Hematopoietic multipotent progenitor cell treated with erythropoietin and hydrocortisone succinate and interleukin-3 and kit ligand, for 17 days (in vitro differentiated cells): ENCODE data around the gene CEP192.
"Not testable (repeated sequence)": the region's sequence is repeated elsewhere in the genome, so short reads cannot be mapped to it uniquely, and the experiment has no call there.

ENCODE experiments used
- DNase-seq: peaks from one replicate; pipeline ENCODE4 v3.0.0-alpha.2; 2015; ENCODE audit warnings: low spot score

CEP192 gene

GRCh38 chr18:12990123-12990475 lies 1.1 kb upstream of the CEP192 start:
- DNase-seq, result no peak

DNA sequence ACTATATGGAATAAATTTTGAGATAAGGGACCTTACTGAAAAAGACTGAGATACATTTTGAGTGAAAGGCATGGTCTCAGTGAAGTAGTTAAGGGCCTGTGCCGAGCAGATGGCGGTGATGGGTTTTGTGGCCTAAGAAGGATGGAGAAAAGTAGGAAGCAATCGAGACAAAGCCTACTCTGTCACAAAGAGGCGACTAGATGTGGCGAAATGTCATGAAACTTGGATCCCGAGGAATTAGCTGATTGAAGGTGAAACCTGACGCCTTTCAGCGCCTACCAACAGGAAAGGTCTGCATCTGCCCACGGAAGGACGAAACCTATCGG lies 558 bp upstream of the CEP192 start:
- no peak for DNase-seq

GRCh38 chr18:12991821-12992179 lies 638 bp downstream of the CEP192 start:
- DNase-seq, result no peak

DNA sequence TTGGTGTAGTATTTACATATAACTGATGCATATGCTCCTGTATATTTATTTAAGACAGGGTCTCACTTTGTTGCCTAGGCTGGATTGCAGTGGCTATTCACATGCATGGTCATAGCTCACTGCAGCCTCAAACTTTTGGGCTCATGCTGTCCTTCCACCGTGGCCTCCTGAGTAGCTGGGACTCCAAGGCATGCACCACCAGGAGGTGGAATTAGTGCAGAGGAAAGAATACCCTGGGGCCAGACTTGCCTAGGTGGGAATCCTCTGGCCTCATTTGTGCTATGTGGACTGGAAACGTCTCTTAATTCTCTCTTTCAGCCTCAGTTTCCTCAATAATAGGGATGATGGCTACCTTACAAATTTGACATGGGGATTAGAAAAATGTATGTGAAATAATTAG lies 2.3 kb downstream of the CEP192 start:
- DNase-seq, result no peak

DNA sequence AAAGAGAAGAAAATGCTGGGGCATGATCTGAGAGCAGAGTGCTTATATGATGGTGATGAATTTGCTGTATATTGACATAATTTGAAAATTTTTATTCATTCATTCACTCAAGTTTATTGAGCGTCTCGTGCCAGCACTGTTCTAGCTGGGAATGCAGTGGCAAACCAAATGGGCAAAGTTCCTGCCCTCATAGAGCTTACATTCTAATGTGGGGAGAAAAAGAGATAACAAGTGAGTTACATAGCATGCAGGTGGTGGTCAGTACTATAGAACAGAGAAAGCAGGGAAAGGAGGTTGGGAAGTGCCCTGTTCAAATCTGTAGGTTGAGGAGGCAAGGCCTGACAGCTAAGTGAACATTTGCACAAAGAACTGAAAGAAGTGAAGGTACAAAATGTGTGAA lies 4.3 kb downstream of the CEP192 start:
- no peak for DNase-seq

GRCh38 chr18:12995952-12996477 lies 4.9 kb downstream of the CEP192 start:
- DNase-seq, result no peak

GRCh38 chr18:12996661-12997292 lies 5.6 kb downstream of the CEP192 start:
- no peak for DNase-seq

- not testable (repeated sequence) for DNase-seq
Observed at GRCh38 chr18:12997330-12997729, 6.2 kb downstream of the CEP192 start.

DNA sequence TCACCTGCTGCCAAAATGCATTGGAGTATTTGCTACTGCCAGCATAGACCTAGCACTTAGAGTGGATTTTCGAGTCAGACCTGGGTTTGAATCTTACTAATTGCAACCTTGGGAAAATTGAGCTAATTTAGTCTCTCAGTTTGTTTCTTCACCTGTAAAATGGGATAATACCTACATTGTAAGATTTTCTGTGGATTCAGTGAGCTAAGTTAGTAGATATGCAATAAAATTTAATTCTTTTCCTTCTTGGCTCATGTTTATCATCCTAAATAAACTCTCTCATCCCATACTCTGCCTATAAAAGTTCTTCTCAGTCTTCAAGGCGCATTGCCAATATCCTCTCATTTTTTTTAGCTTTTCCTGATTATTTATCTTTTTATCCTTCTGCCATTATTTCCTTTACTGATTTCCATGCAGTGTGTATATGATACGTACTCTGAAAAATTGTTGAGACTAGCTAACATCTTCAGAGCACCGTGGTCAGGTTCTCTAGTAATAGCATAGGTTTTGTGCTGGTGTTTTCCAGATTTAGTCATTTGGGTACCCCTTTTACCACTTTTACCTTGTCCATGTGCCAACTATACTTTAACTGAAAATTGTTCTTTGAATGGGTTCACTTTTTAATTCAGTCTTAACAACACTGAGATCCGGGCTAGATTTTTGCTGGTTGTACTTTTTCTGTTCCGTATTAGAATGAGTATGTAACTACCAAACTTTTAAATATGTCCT lies 7.3 kb downstream of the CEP192 start:
- DNase-seq, result no peak

DNA sequence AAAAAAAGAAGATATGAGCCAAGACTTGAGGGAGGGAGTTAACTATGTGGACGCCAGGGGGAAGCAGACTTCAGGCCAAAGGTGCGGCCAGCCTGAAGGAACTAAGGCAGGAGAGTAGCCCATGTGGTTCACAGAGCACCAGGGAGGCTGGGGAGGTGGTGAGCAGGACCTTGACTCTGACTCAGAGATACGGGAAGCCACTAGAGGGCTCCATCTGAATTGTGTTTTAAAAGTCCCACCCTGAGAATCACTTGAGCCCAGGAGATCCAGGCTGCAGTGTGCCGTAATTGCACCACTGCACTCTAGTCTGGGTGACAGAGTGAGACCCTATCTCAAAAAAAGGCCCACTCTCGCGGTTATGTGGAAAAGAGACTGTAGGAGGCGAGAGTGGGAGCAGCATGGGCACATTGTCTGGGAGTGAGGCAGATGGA lies 12.3 kb downstream of the CEP192 start:
- DNase-seq, result peak; percentile 65

DNA sequence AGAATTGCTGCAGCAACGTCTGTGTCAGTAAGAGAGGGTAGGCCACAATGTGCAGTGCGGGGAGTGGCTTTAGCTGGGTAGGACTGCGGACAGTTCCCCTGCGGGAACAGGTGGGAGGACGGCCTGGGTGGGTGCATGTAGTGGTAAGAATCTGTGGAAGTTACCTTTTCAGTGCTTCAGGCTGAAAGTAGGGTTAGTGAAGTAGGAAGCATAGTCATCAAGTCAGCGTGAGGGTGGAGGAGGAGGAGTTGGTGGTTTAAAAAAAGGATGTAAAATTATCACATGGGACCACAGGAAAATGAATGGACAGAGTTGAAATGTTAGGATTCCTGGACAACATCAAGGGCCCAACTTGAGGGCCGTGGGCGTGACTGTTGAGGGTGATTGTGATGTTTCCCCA lies 13.2 kb downstream of the CEP192 start:
- no peak for DNase-seq

- no peak for DNase-seq
Observed at GRCh38 chr18:13005289-13005688, 14.1 kb downstream of the CEP192 start.

GRCh38 chr18:13006531-13007247 lies 15.5 kb downstream of the CEP192 start:
- DNase-seq, result no peak

- DNase-seq, result no peak
Observed at GRCh38 chr18:13007248-13007560, 16.0 kb downstream of the CEP192 start.

- DNase-seq, result no peak
Observed at GRCh38 chr18:13011719-13012118, 20.6 kb downstream of the CEP192 start.

DNA sequence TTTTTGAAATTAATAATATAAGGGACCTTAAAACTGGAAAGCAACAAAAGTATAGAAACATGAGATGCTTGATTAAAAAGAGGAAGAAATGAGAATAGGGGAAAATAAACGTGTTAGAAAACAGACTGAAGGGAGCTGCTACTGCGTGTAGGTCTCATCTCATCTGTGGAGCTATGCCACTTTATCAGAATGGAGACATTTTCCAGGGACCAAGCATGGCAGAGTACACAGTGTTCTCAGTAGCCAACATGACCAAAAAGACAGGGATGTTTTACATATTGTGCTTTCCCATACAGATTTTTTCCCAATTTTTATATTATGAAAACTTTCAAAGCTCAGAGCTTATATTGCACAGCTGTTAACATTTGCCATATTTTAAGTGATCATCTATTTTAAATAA lies 23.1 kb downstream of the CEP192 start:
- DNase-seq, result no peak

GRCh38 chr18:13014818-13015217 lies 23.7 kb downstream of the CEP192 start:
- DNase-seq, result no peak

DNA sequence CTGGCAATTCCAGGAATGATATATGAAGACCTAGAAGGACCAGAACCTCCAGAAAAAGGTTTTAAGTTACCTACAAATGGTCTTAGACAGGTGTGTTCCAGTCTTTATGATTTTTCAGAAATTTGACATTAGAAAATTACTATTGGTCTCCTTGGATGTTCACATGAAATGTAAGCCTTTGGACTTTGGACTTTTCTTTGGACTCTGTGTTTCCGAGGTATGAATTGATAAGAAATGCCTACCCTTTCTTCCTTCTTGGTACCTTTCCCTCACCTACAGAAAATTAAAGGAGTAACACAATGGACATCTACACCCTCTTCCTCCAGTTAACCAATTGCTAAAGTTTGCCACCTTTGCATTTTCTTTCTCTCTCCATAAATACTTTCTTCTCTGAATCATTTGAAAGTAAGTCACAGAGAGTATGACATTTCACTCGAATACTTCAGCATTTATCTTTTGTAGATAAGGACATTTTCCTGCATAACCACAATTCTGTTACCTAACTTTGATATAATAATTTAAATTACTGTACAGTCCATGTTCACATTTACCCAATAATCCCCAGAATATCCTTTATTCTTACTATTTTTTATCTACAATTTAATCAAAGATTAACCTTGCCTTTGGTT lies 26.2 kb downstream of the CEP192 start:
- DNase-seq, result no peak

DNA sequence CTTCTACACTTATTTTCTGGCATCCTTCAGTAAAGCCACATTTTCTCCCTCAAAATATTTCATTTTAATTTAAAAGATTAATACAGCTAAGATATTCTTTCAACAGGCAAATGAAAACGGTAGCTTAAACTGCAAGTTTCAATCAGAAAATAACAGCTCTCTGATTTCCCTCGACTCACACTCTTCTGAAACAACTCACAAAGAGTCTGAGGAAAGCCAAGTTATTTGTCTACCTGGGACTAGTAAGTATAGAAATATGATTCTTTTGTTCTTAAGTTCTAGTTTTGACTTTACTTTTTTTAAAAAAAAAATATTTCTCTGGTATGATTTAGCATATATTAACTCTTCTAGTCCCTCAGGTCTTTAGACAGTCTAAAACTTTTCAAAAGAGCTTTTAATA lies 27.2 kb downstream of the CEP192 start:
- DNase-seq, result no peak

DNA sequence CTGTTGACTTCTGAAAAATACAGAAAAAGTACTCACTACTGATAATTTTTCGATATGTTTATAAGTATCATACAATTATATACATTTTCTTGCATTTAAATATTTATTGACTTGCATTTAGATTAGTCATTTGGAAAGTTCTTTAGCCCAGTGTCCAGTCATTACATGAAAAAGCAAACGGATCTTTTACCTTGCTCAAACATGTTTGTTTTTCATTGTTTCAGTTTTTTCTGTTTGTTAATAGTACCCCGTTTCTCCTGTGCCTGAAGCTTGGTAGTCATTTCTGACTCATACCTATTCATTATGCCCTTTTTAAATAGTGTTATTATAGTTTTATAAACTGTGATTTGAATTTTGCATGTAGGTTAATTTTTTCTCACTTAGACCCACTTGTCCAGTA lies 28.1 kb downstream of the CEP192 start:
- no peak for DNase-seq

DNA sequence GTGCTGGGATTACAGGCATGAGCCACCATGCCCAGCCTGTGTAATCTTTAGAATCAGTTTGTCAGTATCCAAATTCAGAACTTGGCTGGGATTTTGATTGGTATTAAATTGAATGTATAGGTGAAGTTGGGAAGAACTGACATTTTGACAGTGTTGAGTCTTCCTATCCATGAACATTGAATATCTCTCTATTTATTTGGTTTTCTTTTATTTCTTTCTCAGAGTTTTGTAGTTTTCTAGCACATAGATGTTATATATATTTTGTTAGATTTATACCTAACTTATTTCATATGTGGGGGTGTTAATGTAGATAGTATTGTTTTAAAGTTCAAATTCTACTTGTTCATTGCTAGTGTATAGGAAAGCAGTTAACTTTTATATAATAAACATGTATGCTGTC lies 31.5 kb downstream of the CEP192 start:
- DNase-seq, result no peak

GRCh38 chr18:13025233-13025632 lies 34.1 kb downstream of the CEP192 start:
- no peak for DNase-seq
